SW480 (cell line): Measurements from ENCODE around the gene PCGF5.
A peak's percentile ranks its signal among the peaks of the same experiment; 100 is the strongest.
"Not testable (repeated sequence)": the region's sequence is repeated elsewhere in the genome, so short reads cannot be mapped to it uniquely, and the experiment has no call there.

Experiments
- DNase-seq: peaks from one replicate; pipeline ENCODE4 v3.0.0-alpha.2; 2016; ENCODE audit warnings: low spot score

Gene PCGF5

DNA sequence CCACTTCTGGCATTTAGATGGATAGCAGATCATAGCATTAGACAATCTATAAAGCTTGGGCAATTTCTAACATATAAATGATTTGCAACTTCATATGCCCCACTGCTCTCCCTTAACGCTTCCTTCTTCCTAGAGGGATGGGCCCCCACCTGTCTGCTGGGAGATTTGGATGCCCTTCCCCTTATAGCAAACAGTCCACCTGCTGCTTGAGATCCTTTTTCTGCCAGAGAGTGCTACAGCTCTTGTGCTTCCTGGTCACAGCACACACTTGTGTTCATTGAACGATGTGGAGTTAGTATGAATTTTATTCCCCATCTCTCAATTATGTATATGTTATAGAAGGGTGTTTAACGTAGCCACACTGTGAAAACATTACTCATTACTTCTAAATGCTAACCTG, 10.4 kb upstream of the PCGF5 start:
- no peak for DNase-seq

DNA sequence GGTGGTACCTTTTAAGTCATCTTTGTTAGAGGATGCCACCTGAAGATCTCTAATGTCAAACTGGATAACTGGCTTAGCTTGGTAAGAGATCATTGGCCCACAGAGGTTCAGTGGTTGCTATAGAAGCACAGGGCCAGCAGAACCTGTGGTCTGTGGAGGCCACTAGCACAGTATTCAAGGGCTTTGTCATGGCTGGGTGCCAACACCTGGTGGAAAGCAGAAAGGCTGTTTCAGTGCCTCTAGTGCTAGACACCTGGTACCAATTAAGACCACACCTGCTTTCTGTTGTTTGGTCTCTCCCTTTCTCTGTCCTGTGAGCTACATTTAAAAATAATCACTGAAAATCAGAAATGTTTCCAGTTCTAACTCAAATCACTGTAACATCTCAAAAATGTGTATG, 10.0 kb upstream of the PCGF5 start:
- peak; percentile 74 for DNase-seq

- DNase-seq: no peak
These were observed 8.8 kb upstream of the PCGF5 start for GRCh38 chr10:91211675-91212074.

- DNase-seq: no peak
These were observed 5.6 kb upstream of the PCGF5 start for GRCh38 chr10:91214911-91215310.

- no peak for DNase-seq
These were observed 5.1 kb upstream of the PCGF5 start for GRCh38 chr10:91215384-91215783.

DNA sequence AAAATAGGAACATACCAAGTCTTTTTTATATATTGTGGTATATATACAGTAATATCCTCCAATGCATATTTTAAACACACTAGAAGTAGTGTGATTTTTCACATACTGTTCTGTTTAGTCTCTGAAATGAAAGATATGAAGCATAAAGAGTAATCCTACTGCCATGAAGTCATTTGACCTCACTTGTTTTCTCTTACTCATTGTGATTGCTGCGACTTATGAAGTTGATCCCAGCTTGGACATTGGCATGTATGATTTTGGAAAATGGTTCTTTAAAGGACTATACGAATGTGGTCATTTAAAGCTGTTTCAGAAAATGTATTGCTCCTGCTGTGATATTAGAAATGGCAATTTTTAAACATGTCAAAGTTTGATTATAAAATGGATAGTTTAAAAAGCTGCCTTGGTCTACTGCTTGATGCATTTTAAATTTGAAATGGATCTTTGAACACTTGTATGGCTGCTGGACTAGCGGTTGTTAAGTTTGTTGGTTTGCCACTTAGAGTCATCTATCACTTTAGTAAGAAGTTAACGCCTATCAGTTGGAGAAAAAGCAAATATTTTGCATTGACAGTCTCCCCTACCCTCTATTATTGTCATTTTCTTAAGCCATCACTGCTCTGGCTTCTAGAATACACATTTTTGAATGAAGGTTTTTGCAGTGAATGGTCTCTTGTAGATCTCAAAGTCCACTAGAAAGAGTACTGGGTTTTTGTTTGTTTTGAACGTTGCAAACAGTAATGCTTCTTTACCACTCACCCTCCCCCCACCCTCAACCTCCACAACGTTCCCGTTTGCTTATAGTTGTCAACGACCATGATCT, 881 bp upstream of the PCGF5 start:
- DNase-seq: no peak

DNA sequence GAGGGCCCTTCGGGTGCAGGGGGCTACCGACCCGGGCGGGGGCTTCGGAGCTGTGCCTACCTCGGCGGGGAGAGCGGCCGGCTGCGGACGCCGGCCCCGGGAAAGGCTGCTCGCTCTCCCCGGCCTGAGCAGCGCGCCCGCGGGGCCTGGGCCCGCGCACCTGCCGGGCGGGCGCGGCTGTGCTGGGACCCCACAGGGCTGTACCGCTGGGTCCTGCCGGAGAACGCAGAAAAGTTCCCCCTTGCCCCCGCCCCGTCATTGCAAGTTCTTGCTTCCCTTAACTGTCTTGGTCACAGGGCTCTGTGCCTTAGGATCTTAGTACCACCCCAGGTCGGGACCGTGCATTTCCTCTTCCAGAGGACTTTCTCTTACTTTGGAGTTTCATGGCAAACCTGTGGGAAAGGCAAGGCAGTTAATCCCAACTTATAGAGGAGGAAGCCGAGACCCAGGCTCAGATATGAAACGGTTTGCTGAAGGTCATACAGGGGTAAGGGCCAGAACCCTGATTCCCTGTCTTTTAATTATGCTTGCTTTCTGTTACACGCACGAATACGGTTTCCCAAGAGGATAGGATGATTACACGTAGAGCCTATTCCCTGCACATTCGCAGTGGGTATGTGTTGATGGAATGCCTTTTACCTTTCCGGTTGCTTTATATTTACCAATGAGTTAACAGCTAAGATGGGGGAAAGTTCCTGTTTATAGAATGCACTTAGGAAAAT, 652 bp downstream of the PCGF5 start:
- peak; percentile 46 for DNase-seq

- DNase-seq: no peak
These were observed 5.6 kb downstream of the PCGF5 start for GRCh38 chr10:91226093-91226492.

DNA sequence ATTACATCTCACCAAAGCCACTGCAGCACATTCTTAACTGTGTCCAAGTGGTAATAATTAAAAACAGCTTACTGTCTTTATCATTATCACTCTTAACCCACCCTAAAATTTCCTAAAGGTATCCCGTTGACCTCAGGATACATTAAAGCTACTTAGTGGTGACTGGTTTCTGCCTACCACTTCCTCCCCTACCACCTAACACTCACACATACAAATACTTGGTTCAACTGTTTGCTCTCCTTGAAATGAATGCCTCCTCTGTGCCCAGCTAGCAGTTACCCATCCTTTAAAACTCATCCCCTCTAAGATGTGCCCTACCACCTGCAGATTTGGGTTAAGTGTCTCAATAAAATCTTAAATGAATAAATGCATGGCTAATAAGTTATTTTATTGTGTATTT, 7.1 kb downstream of the PCGF5 start:
- DNase-seq: no peak

DNA sequence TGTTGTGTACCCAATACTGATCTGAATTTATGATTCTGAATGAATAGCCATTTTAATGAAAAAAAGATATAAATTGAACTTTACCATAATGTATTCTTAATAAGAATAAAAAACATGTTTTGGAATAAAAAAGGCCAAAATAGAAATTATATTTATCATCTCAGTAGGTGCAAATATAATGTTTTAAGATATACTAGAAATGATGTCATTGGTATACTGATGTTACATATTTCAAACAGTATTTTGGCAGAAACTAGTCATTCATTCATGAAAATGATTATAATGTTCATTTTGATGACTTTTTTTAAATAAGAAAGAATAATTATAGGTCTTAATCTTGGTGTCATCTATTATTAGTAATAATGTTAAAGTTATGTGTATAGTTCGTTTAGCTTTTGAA, 9.2 kb downstream of the PCGF5 start:
- DNase-seq: no peak

GRCh38 chr10:91238191-91238590, 17.7 kb downstream of the PCGF5 start:
- DNase-seq: no peak

GRCh38 chr10:91239789-91240188, 19.3 kb downstream of the PCGF5 start:
- no peak for DNase-seq

DNA sequence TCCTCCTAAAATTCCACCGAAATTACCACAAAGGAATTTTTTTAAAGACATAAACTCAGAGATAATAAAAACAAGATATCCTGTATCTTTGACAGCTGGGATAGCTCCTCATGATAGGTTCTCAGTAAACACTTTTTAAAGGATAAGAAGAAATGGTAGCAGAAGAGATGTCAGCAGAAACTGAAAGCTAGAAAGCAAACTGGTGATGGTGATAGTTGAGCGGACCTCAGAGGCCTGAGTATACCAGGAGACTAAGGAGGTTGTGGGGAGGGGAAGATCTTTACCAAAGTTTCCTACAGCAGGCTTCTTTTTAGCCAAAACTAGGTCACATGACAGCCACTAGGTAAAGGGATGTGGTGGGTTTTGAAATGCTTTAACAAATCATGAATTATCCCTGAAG, 22.5 kb downstream of the PCGF5 start:
- DNase-seq: no peak

DNA sequence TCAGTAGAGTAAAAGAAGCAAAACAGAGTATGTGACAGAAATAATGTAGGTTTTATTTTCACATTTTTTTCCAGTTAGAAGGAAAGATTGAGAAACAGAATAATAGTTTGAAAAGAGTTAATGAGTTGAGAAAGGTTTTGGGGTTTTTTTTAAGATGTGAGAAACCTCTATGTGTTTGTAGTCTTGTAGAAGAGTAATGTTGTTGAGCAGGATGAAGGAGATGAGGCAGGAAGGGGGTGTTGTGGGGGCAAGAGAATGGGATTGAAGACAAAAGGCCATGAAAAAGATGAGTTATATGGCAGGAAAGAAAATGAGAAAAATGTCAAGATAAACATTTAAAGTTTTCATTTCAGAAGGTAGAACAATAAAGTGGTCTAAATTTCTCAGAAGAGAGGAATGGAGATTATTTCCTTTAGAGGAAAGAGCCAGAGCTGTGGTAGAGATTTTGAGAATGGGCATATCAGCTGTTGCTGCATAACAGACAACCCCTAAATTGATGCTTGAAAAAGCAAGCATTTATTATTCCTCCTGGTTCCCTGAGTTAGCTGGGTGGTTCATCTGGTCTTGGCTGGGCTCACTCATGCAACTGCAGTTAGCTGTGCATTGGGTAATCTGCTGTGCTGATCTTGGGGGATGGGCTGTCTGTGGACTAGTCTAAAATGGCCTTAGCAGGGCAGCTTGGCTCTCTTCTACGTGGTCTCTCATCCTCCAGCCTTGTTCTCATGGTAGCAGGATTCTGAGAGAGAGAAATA, 27.1 kb downstream of the PCGF5 start:
- no peak for DNase-seq

DNA sequence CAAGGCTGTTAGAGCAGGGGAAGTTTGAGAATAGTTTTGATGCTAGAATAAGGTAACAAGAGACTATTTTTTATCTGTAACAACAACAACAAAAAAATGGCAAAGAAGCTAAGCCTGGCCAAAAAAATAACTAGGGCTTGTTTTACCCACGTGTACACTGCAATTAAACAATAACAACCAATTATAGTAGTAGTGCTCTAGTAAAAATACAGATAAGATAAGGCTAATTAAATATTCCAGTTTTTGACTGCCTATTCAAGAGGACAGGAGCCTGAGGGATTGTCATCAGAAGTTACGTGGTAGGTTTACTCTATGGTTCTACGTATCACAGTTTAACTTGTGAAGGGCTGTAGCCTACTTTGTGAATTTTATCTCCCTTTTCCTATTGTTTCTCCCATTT, 29.2 kb downstream of the PCGF5 start:
- DNase-seq: no peak

DNA sequence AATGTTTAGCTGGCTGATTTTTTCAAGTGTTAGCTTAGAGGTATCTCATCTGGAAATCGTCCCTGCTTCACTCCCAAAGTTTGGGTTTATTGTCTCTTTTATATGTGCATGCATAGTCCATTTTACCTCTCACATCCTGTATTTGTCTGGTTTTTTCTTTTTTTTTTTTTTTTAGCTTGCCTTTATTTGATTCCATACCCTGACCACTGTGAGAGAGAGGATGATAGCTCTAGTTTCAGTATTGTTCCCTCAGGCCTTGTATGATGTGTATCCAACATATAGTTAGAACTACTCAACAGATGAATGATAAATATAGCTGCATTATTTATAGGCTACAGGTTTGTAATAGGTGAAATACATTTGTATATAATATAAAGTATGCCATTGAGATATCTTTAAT, 29.9 kb downstream of the PCGF5 start:
- DNase-seq: no peak

GRCh38 chr10:91251430-91252056, 31.1 kb downstream of the PCGF5 start:
- peak; percentile 47 for DNase-seq

- DNase-seq: no peak
These were observed 32.8 kb downstream of the PCGF5 start for GRCh38 chr10:91253300-91253699.

DNA sequence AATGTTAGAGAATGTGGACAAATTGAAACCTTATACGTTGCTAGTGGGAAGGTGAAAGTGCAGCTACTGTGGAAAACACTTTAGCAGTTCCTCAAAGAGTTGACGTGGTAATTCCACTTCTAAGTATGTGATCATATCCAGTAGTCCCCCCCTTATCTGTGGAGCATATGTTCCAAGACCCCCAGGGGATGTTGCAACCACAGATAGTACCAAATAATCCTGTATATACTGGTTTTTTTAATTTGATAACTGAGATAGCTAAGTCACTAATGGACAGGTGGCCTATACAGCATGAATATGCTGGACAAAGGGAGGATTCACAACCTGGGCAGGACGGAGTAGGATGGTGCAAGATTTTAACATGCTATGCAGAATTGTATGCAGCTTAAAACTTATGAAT, 36.8 kb downstream of the PCGF5 start:
- DNase-seq: no peak

DNA sequence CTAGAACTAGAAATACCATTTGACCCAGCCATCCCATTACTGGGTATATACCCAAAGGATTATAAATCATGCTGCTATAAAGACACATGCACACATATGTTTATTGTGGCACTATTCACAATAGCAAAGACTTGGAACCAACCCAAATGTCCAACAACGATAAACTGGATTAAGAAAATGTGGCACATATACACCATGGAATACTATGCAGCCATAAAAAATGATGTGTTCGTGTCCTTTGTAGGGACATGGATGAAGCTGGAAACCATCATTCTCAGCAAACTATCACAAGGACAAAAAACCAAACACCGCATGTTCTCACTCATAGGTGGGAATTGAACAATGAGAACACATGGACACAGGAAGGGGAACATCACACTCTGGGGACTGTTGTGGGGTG, 40.0 kb downstream of the PCGF5 start:
- DNase-seq: not testable (repeated sequence)

DNA sequence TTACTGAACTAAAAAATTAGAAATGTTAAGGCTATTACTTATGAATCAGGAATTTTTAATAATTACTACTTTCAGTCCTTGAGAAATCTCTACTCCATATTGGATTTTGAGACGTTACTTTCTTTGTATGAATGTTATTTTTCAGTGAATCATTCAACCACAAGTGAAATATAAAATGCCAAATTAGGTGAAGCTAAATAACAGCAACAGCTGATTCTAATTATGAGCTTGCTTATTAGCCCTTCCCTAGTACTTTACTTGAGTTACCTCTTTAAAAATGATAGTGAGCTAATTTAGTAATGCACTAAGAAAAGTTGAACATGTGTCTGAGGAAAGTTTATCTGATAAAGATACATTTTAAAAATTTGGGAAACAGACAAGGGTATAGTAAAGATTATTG, 51.4 kb downstream of the PCGF5 start:
- no peak for DNase-seq

DNA sequence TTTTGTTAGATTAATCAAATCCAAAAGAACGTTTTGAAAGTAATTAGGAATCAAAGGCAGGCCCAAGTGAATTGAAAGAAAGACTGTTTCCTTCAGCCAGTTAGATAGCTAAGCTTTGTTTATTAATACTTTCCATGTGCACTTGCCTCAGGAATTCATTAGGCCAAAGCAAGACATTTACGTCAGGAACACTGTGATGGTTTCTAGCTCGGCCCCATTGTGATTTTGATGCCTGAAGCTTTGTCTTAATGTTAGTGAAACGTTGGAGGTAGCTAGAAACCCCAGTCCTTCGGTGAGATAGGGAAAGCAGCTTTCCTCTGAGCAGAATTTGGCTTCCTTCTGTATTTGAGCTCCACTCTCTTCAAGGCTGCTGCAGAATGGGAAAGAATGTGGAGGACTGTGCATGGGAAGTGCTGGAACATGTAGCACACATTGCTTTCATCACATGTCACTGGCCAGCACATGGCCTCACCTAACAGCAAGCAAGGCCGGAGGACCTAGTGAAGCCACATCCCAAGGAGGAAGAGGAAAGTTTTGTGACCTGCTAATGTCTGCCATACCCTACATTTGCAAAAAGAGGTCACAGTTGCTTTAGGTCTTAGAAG, 64.1 kb downstream of the PCGF5 start:
- DNase-seq: no peak
